ENCODE measurements around the gene PWP1. TPM values are rescaled to one million over a fixed set of nuclear protein-coding genes. Genes with fewer than 3 reads are reported as not detected.

The PWP1 gene
- 47.0 and 52.4 TPM in 2 replicates for total RNA-seq

GRCh38 chr12:107685360-107686248 is at the start of gene PWP1:
TSS of gene PWP1 (plus strand) at chr12:107685799. CDS start at chr12:107685900, 101 bp downstream.

GRCh38 chr12:107760809-107761501 is 75.4 kb downstream of the PWP1 start, which contains the start of gene PRDM4:
TSS of gene PRDM4 (minus strand) at chr12:107761137. CDS start at chr12:107760515, 622 bp downstream.

Other genes with a start within 250 kb of the PWP1 start
- gene PRDM4, start 75.3 kb downstream of the PWP1 start, total RNA-seq = 20.3 and 23.9 TPM in 2 replicates
- not detected in 2 replicates for gene ASCL4, start 88.9 kb downstream of the PWP1 start, total RNA-seq

Data from smooth muscle cell of the pulmonary artery (primary cell).